IPS-18c (cell line): Measurements from ENCODE around the gene CCDC83.

Experiments
- H3K4me3 ChIP-seq: 2 replicates; pipeline ENCODE4 v1.7.0; 2013; ENCODE audit warnings: low read depth, mild to moderate bottlenecking, low read length, moderate library complexity; ENCODE audit not compliant: insufficient read depth
- H3K9me3 ChIP-seq: one replicate; pipeline ENCODE4 v1.6.1; 2013; ENCODE audit warnings: mild to moderate bottlenecking, low read length, moderate library complexity; ENCODE audit not compliant: control insufficient read depth, insufficient read depth

Gene CCDC83

GRCh38 chr11:85855341-85855656 lies at the start of gene CCDC83:
TSS of gene CCDC83 (plus strand) at chr11:85855383. CDS start at chr11:85865124, 9,741 bp downstream.
- Histone ChIP-seq H3K9me3 (peaks cover 5% of the 10 kb centered on the region), H3K4me3 (peak within 1 kb of the TSS; percentile 62)

GRCh38 chr11:85805387-85805786 lies 49.8 kb upstream of the CCDC83 start:
- Histone ChIP-seq H3K4me3 (no peak overlapping the region), H3K9me3 (no peaks in the 10 kb centered on the region)

- H3K9me3 ChIP-seq = no peaks in the 10 kb centered on the region
- H3K4me3 ChIP-seq = no peak overlapping the region
These were observed 49.2 kb upstream of the CCDC83 start for GRCh38 chr11:85806016-85806415.

- Histone ChIP-seq H3K9me3 (no peaks in the 10 kb centered on the region), H3K4me3 (no peak overlapping the region)
These were observed 48.3 kb upstream of the CCDC83 start for GRCh38 chr11:85806876-85807275.

- no peak overlapping the region for H3K4me3 ChIP-seq
These were observed 46.0 kb upstream of the CCDC83 start for GRCh38 chr11:85809191-85809590.

GRCh38 chr11:85809863-85810262 lies 45.3 kb upstream of the CCDC83 start:
- Histone ChIP-seq H3K4me3 (peak overlapping the region; percentile 61), H3K9me3 (no peaks in the 10 kb centered on the region)

More at GRCh38 chr11:85809191-85809590, 46.0 kb upstream of the CCDC83 start:
- no peaks in the 10 kb centered on the region for H3K9me3 ChIP-seq

- Histone ChIP-seq H3K9me3 (no peaks in the 10 kb centered on the region), H3K4me3 (peak overlapping the region; percentile 61)
These were observed 44.7 kb upstream of the CCDC83 start for GRCh38 chr11:85810521-85810870.

DNA sequence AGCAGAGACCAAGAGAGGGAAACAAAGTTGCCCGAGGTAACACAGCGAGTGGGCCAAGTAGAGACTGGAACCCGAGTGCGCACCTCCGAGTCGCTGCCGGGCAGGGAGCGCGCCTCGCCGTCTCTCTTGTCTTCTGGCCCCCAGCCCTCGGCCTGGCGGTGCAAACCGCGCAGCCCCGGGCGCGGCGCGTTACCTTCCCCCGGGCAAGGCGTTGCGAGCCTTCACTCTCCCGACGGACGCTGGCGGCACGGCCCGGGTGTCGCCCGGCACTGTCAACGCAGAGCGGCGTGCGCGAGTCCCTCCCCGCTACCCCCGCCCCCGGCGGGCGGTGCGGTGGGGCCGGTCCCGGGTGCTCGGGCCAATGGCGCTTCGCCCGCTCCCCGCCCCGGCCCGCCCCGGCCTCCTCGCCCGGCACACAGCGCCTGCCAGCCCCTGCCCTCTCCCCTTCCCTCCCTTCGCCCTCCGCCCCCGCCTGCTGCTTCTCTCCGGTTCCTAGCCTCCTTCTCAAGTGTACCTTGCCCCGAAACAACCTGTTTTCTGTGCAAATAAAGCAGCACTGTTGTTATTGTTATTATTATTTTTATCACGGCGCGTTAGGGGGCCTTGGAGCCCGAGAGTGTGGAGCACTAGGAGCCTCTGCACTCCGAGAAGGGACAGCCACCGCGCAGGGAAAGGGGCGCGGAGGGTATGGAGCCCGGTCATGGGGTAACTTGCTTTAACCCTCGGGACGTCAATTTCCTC lies 44.1 kb upstream of the CCDC83 start, which contains the start of gene SYTL2:
Gene SYTL2, minus strand, starts transcription at position 271 of the 741 bp plus-strand sequence. CDS start 53,416 bp downstream, outside the sequence.
- H3K4me3 ChIP-seq = peak within 1 kb of the TSS; percentile 61
- H3K9me3 ChIP-seq = no peaks in the 10 kb centered on the region

GRCh38 chr11:85811624-85812023 lies 43.6 kb upstream of the CCDC83 start:
- peak overlapping the region; percentile 61 for H3K4me3 ChIP-seq

DNA sequence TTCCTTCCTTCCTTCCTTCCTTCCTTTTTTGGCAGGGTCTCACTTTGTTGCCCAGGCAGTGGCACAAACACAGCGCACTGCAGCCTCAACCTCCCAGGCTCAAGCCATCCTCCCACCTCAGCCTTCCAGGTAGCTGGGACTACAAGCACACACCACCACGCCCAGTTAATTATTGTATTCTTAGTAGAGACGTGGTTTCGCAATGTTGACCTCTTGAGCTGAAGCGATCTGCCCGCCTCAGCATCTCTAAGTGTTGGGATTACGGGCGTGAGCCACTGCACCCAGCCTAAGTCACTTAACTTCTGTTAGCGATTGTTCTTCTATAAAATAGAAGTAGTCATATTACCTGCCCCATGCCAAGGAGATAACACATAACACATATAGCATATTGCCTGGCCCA lies 41.5 kb upstream of the CCDC83 start:
- H3K4me3 ChIP-seq = no peak overlapping the region
- no peaks in the 10 kb centered on the region for H3K9me3 ChIP-seq

More at GRCh38 chr11:85811624-85812023, 43.6 kb upstream of the CCDC83 start:
- no peaks in the 10 kb centered on the region for H3K9me3 ChIP-seq

- H3K9me3 ChIP-seq = no peaks in the 10 kb centered on the region
- no peak overlapping the region for H3K4me3 ChIP-seq
These were observed 39.8 kb upstream of the CCDC83 start for GRCh38 chr11:85815186-85815931.

DNA sequence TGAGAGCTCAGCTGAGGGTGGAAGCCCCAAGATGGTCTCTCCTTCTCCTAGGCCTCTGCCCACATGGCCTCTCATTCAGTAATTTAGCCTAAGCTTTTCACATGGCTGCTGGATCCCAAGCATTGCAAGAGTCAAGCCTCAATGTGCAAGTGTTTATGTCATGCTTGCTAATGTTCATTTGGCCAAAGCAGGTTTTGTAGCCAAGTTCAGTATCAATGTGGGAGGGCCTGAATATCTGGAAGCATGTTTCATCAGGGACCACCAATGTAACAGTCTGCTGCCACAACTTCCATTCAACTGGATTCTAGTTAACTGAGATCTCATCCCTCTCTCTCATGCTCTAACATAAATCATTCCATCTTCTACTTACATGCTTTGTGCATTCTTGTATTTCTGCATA lies 35.7 kb upstream of the CCDC83 start:
- Histone ChIP-seq H3K4me3 (no peak overlapping the region), H3K9me3 (no peaks in the 10 kb centered on the region)

- H3K4me3 ChIP-seq = no peak overlapping the region
- H3K9me3 ChIP-seq = no peaks in the 10 kb centered on the region
These were observed 33.5 kb upstream of the CCDC83 start for GRCh38 chr11:85821636-85822035.

- Histone ChIP-seq H3K9me3 (no peaks in the 10 kb centered on the region), H3K4me3 (no peak overlapping the region)
These were observed 32.4 kb upstream of the CCDC83 start for GRCh38 chr11:85822814-85823213.

- no peak overlapping the region for H3K4me3 ChIP-seq
These were observed 31.4 kb upstream of the CCDC83 start for GRCh38 chr11:85823816-85824215.

DNA sequence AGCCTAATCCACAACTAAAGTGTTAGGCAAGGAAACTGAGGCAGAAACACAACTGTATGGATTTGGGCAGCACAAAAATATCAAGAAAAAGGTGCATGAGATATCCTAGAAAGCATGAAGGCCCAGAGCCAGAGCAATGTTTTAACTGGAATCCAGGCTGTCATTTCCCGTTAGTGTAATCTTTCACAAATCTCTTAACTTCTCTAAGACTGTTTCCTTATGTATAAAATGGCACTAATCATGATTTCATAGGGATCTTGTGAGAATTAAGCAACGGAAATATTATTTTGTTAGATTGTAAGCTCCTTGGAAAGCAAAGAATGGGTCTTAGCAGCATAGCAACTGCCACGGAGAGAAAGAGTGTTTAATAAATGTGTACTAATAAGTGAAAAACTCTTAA lies 29.6 kb upstream of the CCDC83 start:
- H3K9me3 ChIP-seq = no peaks in the 10 kb centered on the region
- H3K4me3 ChIP-seq = no peak overlapping the region

More at GRCh38 chr11:85823816-85824215, 31.4 kb upstream of the CCDC83 start:
- H3K9me3 ChIP-seq = no peaks in the 10 kb centered on the region

- H3K4me3 ChIP-seq = no peak overlapping the region
- no peaks in the 10 kb centered on the region for H3K9me3 ChIP-seq
These were observed 28.9 kb upstream of the CCDC83 start for GRCh38 chr11:85826116-85826855.
